Muscle layer of duodenum (tissue), 2 donors: Measurements from ENCODE around the gene OR10A2.
"Not testable (repeated sequence)": the region's sequence is repeated elsewhere in the genome, so short reads cannot be mapped to it uniquely, and the experiment has no call there.

Experiments
- H3K27ac ChIP-seq: one replicate; pipeline ENCODE4 v1.7.0; 2013; ENCODE audit warnings: mild to moderate bottlenecking, low read length
- H3K27me3 ChIP-seq: one replicate; pipeline ENCODE4 v1.7.0; 2013; ENCODE audit warnings: low read depth, mild to moderate bottlenecking, control low read depth, low read length
- H3K36me3 ChIP-seq, 2 donors: one replicate each; pipeline ENCODE4 v1.7.0; 2013; ENCODE audit warnings: low read length in 2 of 2, control low read depth in 1 of 2, mild to moderate bottlenecking in 1 of 2; ENCODE audit not compliant: insufficient read depth in 2 of 2, control insufficient read depth in 1 of 2
- H3K4me1 ChIP-seq, 2 donors: one replicate each; pipeline ENCODE4 v1.7.0; 2013; ENCODE audit warnings: low read length in 2 of 2, mild to moderate bottlenecking in 2 of 2, control low read depth in 1 of 2, moderate library complexity in 1 of 2; ENCODE audit not compliant: insufficient read depth in 2 of 2, control insufficient read depth in 1 of 2
- H3K4me3 ChIP-seq, 2 donors: one replicate each; pipeline ENCODE4 v1.7.0; 2013; ENCODE audit warnings: low read length in 2 of 2, low read depth in 1 of 2, mild to moderate bottlenecking in 1 of 2
- H3K9me3 ChIP-seq, 2 donors: one replicate each; pipeline ENCODE4 v1.7.0; 2013; ENCODE audit warnings: low read length in 2 of 2, control low read depth in 1 of 2, mild to moderate bottlenecking in 1 of 2; ENCODE audit not compliant: control insufficient read depth in 1 of 2
- donor health status: healthy.

OR10A2 gene

GRCh38 chr11:6844356-6844755, 18.5 kb upstream of the OR10A2 start:
- Histone ChIP-seq H3K4me3 (no peak overlapping the region), H3K27ac (no peak overlapping the region), H3K4me1 (no peaks in the 10 kb centered on the region), H3K9me3 (peaks cover 0 to 3% of the 10 kb centered on the region in 2 donors), H3K27me3 (no peaks in the 10 kb centered on the region), H3K36me3 (no peaks in the 10 kb centered on the region)

- Histone ChIP-seq H3K4me3 (no peak within 1 kb of the TSS), H3K9me3 (peaks cover 0 to 4% of the 10 kb centered on the region in 2 donors), H3K27me3 (no peaks in the 10 kb centered on the region), H3K27ac (no peak within 1 kb of the TSS), H3K4me1 (no peaks in the 10 kb centered on the region), H3K36me3 (no peaks in the 10 kb centered on the region)
Observed at GRCh38 chr11:6845383-6845782, 17.5 kb upstream of the OR10A2 start, which contains the start of gene OR10A5. Gene OR10A5, plus strand, starts transcription at chr11:6845683. Its CDS starts 0 bp downstream, at chr11:6845683.

GRCh38 chr11:6850526-6850925, 12.3 kb upstream of the OR10A2 start:
- no peak overlapping the region for H3K27ac ChIP-seq
- H3K4me3 ChIP-seq: no peak overlapping the region
- H3K27me3 ChIP-seq: no peaks in the 10 kb centered on the region
- H3K4me1 ChIP-seq: no peaks in the 10 kb centered on the region
- H3K9me3 ChIP-seq: peaks cover 0 to 2% of the 10 kb centered on the region in 2 donors
- H3K36me3 ChIP-seq: no peaks in the 10 kb centered on the region

GRCh38 chr11:6854801-6855200, 8.1 kb upstream of the OR10A2 start:
- H3K27ac ChIP-seq, H3K9me3 ChIP-seq, H3K4me1 ChIP-seq, H3K27me3 ChIP-seq, H3K36me3 ChIP-seq, H3K4me3 ChIP-seq: not testable (repeated sequence)

- no peak overlapping the region for H3K4me3 ChIP-seq
Observed at GRCh38 chr11:6855971-6856541, 6.8 kb upstream of the OR10A2 start.

DNA sequence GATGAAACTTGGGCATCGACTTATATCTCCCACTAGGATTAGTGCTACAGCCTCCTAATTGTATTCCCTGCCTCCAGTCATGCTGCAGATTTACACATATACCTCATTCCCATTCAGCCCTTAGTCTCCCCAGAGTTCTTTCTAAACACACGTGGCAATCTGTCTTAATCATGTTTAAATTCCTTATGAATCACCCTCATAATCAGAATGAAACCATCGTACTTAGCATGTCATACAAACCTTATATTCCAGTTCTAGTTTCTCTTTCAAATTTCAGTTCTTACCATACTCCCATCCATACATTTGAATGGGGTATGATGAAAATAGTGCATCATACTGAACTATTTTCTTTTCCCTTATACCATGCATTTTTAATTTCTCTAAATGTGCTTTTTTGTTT, 6.0 kb upstream of the OR10A2 start:
- no peak overlapping the region for H3K27ac ChIP-seq
- no peaks in the 10 kb centered on the region for H3K36me3 ChIP-seq
- H3K4me1 ChIP-seq: no peaks in the 10 kb centered on the region
- no peak overlapping the region for H3K4me3 ChIP-seq
- H3K9me3 ChIP-seq: no peaks in the 10 kb centered on the region
- no peaks in the 10 kb centered on the region for H3K27me3 ChIP-seq

More at GRCh38 chr11:6855971-6856541, 6.8 kb upstream of the OR10A2 start:
- no peaks in the 10 kb centered on the region for H3K9me3 ChIP-seq
- H3K27me3 ChIP-seq: no peaks in the 10 kb centered on the region
- H3K36me3 ChIP-seq: no peaks in the 10 kb centered on the region
- no peak overlapping the region for H3K27ac ChIP-seq
- H3K4me1 ChIP-seq: no peaks in the 10 kb centered on the region

DNA sequence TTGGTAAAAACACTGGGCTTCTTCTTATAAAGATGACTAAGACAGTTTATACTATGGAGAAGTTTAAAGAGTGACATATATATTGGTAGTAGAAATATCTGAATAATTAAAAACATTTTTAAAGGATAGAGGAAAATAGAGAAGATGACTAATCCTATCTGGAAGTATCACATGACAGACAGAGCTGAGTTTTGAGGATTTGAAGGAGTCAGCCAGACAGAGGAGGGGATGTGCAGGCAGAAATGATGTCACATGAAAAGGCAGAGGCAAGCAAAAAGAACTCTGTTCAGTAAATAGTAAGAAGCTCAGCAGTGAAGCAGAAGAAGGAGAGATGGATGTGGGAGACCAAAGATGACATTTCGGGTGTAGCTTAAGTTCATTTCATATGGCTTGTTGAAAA, 1.6 kb downstream of the OR10A2 start:
- H3K4me1 ChIP-seq: no peaks in the 10 kb centered on the region
- H3K27me3 ChIP-seq: no peaks in the 10 kb centered on the region
- H3K36me3 ChIP-seq: no peaks in the 10 kb centered on the region
- no peaks in the 10 kb centered on the region for H3K9me3 ChIP-seq
- H3K27ac ChIP-seq: no peak overlapping the region
- no peak overlapping the region for H3K4me3 ChIP-seq

DNA sequence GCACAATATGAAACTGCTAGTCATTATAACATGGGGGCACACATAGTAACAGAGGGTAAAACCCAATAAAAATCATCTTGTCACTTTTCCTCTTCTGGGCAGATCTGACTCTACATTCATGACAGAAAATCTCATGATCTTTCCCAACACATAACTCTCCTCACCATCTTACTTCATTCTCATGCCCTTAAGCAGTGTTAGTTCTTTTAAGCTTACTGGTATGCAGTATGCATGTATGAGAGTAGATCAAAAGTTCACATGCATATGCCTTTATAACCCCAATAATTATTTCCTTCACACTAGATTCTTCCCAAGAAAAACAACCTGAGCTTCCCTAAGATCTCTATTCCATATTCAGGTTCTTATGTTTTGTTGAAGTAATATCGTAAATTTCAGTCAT, 8.4 kb downstream of the OR10A2 start:
- H3K36me3 ChIP-seq: no peaks in the 10 kb centered on the region

GRCh38 chr11:6875761-6876160, 12.9 kb downstream of the OR10A2 start:
- no peaks in the 10 kb centered on the region for H3K36me3 ChIP-seq
- no peak overlapping the region for H3K27ac ChIP-seq

More for the DNA sequence above, 8.4 kb downstream of the OR10A2 start:
- H3K4me3 ChIP-seq: no peak overlapping the region
- no peak overlapping the region for H3K27ac ChIP-seq
- H3K4me1 ChIP-seq: no peaks in the 10 kb centered on the region
- H3K9me3 ChIP-seq: no peaks in the 10 kb centered on the region
- H3K27me3 ChIP-seq: no peaks in the 10 kb centered on the region

DNA sequence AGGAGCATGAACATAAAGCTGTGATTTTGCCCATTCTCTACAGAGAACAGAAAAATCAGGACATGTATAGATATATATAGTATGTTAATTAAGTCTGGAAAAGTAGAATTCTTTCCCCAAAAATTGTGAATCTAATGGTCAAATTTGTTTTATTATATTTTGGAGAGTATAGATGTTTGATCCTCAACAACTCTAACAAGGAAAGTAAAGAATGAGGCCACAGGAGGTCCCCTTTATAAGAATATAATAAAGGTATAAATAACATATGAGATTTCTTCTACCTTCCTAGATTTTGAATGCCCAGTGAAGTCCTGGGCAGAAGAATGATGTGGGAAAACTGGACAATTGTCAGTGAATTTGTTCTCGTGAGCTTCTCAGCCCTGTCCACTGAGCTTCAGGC, 13.5 kb downstream of the OR10A2 start, which contains the start of gene OR10A4:
TSS of gene OR10A4 (plus strand) at position 301 of the 400 bp plus-strand sequence. CDS start at position 324, 23 bp downstream.
- H3K27ac ChIP-seq: no peak within 1 kb of the TSS
- H3K9me3 ChIP-seq: peaks cover 0 to 5% of the 10 kb centered on the region in 2 donors
- no peaks in the 10 kb centered on the region for H3K4me1 ChIP-seq
- no peak within 1 kb of the TSS for H3K4me3 ChIP-seq
- H3K36me3 ChIP-seq: no peaks in the 10 kb centered on the region
- no peaks in the 10 kb centered on the region for H3K27me3 ChIP-seq

More at GRCh38 chr11:6875761-6876160, 12.9 kb downstream of the OR10A2 start:
- no peak overlapping the region for H3K4me3 ChIP-seq
- peaks cover 0 to 5% of the 10 kb centered on the region in 2 donors for H3K9me3 ChIP-seq
- no peaks in the 10 kb centered on the region for H3K27me3 ChIP-seq
- H3K4me1 ChIP-seq: no peaks in the 10 kb centered on the region

DNA sequence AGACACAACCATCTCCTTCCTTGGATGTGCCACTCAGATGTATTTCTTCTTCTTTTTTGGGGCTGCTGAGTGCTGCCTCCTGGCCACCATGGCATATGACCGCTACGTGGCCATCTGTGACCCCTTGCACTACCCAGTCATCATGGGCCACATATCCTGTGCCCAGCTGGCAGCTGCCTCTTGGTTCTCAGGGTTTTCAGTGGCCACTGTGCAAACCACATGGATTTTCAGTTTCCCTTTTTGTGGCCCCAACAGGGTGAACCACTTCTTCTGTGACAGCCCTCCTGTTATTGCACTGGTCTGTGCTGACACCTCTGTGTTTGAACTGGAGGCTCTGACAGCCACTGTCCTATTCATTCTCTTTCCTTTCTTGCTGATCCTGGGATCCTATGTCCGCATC, 14.1 kb downstream of the OR10A2 start:
- Histone ChIP-seq H3K9me3 (peaks cover 0 to 5% of the 10 kb centered on the region in 2 donors), H3K27me3 (no peaks in the 10 kb centered on the region), H3K4me1 (no peaks in the 10 kb centered on the region), H3K4me3 (no peak overlapping the region), H3K27ac (no peak overlapping the region), H3K36me3 (no peaks in the 10 kb centered on the region)

DNA sequence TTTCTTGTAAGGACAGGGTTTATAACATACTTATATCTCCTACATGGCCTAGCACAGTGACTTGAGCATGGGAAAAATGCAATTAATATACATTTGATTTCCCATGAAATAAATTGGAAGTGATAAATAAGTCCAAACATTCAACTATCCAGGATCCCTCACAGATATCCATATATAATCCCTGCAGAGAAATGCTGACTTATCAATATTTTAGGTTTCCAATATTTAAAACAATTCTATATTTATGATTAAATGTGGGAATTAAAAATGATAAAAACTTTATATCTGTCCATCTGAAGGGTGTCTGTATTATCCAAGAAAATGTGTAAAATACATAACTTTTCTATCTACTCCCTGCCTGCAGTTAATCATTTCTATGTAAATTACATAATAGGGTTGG, 19.9 kb downstream of the OR10A2 start:
- H3K27ac ChIP-seq: no peak overlapping the region

More for the DNA sequence above, 19.9 kb downstream of the OR10A2 start:
- Histone ChIP-seq H3K9me3 (peaks cover 0 to 2% of the 10 kb centered on the region in 2 donors), H3K4me1 (no peaks in the 10 kb centered on the region), H3K27me3 (no peaks in the 10 kb centered on the region), H3K4me3 (no peak overlapping the region), H3K36me3 (no peaks in the 10 kb centered on the region)
